Prostate gland (tissue), 2 donors: ENCODE data around the gene FGF1. TPM values are rescaled to one million over a fixed set of nuclear protein-coding genes. Genes with fewer than 3 reads are reported as not detected.
"Not testable (repeated sequence)": the region's sequence is repeated elsewhere in the genome, so short reads cannot be mapped to it uniquely, and the experiment has no call there.

ENCODE experiments used
- DNase-seq: peaks from one replicate; pipeline ENCODE4 v3.0.0-alpha.2; 2019; ENCODE audit warnings: low spot score
- H3K27ac ChIP-seq, 2 donors: fragments of 200-600 bp; sonication (generic); 2 replicates each; pipeline ENCODE4 v1.5.1; 2017 to 2019
- H3K27me3 ChIP-seq: fragments of 200-600 bp; sonication (generic); replicated peaks from 2 replicates; pipeline ENCODE4 v1.5.1; 2019; ENCODE audit not compliant: insufficient read depth
- H3K36me3 ChIP-seq, 2 donors: fragments of 200-600 bp; sonication (generic); 1 replicate in 1 of 2; 2 replicates in 1 of 2; pipeline versions ENCODE4 v1.5.1 to v1.8.1; 2017 to 2019
- H3K4me1 ChIP-seq: fragments of 200-600 bp; sonication (generic); replicated peaks from 2 replicates; pipeline ENCODE4 v1.5.1; 2019
- H3K4me3 ChIP-seq, 2 donors: fragments of 200-600 bp; sonication (generic); 2 replicates each; pipeline ENCODE4 v1.5.1; 2017 to 2019
- H3K9me3 ChIP-seq: fragments of 200-600 bp; sonication (generic); 2 replicates; pipeline ENCODE4 v1.5.1; 2017
- CTCF ChIP-seq, 4 experiments: fragments of 200-600 bp in 2 of 4; fragments of 450-650 bp in 2 of 4; sonication (generic) in 2 of 4; IDR thresholded peaks; 1 replicate in 3 of 4; 2 replicates in 1 of 4; pipeline ENCODE4 v1.5.1; 2016 to 2019; ENCODE audit warnings: antibody characterized with exemption in 4 of 4, mild to moderate bottlenecking in 2 of 4, moderate library complexity in 2 of 4
- POLR2A ChIP-seq: fragments of 450-650 bp; IDR thresholded peaks from one replicate; pipeline ENCODE4 v1.6.1; 2016; ENCODE audit warnings: antibody characterized with exemption, mild to moderate bottlenecking
- POLR2AphosphoS5 ChIP-seq: sonication (generic); formaldehyde crosslinking; IDR thresholded peaks from one replicate; pipeline ENCODE4 v1.6.1; 2017; ENCODE audit warnings: antibody characterized with exemption
- WGBS: methylation state at CpG from one replicate; pipeline ENCODE4 v1.1.5; 2018; 5-methylcytosine and 5-hydroxymethylcytosine counted together
- intact Hi-C: fragments of 100-400 bp; cut with DNase I; formaldehyde crosslinking; loops from one replicate; pipeline ENCODE4 v1.14.2; 2022
- total RNA-seq, 2 donors: library from RNA; depleted of rRNA; stranded (reverse); fragments of >200 nt; gene quantifications; one replicate each; pipeline ENCODE4 v1.1.0, GENCODE V29; 2016

The FGF1 gene
- total RNA-seq, 2 donors from 2014 or later = 2.0 to 9.4 TPM

- intact Hi-C loops = no loop called here
- Histone ChIP-seq H3K9me3 (no peaks in the 10 kb centered on the region), H3K27ac (no peak overlapping the region), H3K27me3 (no peaks in the 10 kb centered on the region), H3K4me3 (no peak overlapping the region), H3K4me1 (no peaks in the 10 kb centered on the region), H3K36me3 (no peaks in the 10 kb centered on the region)
- 95% methylated on average over 10 of the region's 10 CpGs for WGBS
- TF ChIP-seq POLR2AphosphoS5 = no peak
- TF ChIP-seq POLR2A = no peak
- TF ChIP-seq CTCF (IDR thresholded peaks at IDR 0.05) = no peak
- no peak for DNase-seq
These were observed 33.3 kb downstream of the FGF1 start for GRCh38 chr5:142652563-142652962.

GRCh38 chr5:142650881-142651280 is 35.0 kb downstream of the FGF1 start:
- DNase-seq = no peak
- H3K36me3 ChIP-seq = no peaks in the 10 kb centered on the region
- no peaks in the 10 kb centered on the region for H3K4me1 ChIP-seq
- H3K27ac ChIP-seq = no peak overlapping the region
- no peak overlapping the region for H3K4me3 ChIP-seq
- no peaks in the 10 kb centered on the region for H3K9me3 ChIP-seq
- WGBS = 72% methylated on average over 8 of the region's 8 CpGs
- TF ChIP-seq POLR2AphosphoS5 = no peak
- no peak for TF ChIP-seq POLR2A
- TF ChIP-seq CTCF (IDR thresholded peaks at IDR 0.05) = no peak
- intact Hi-C loops = no loop called here
- H3K27me3 ChIP-seq = no peaks in the 10 kb centered on the region

GRCh38 chr5:142650060-142650459 is 35.8 kb downstream of the FGF1 start:
- no peak overlapping the region for H3K4me3 ChIP-seq
- no peaks in the 10 kb centered on the region for H3K4me1 ChIP-seq
- H3K27ac ChIP-seq = no peak overlapping the region
- no peak for DNase-seq
- no peaks in the 10 kb centered on the region for H3K9me3 ChIP-seq
- intact Hi-C loops = no loop called here
- no peaks in the 10 kb centered on the region for H3K36me3 ChIP-seq
- TF ChIP-seq POLR2AphosphoS5 (no peak), POLR2A (no peak), CTCF (IDR thresholded peaks at IDR 0.05) (no peak)
- 88% methylated on average over 3 of the region's 3 CpGs for WGBS
- no peaks in the 10 kb centered on the region for H3K27me3 ChIP-seq

- WGBS = 92% methylated on average over 3 of the region's 3 CpGs
- H3K9me3 ChIP-seq, H3K36me3 ChIP-seq, DNase-seq, intact Hi-C loops, H3K27me3 ChIP-seq, H3K4me1 ChIP-seq, H3K27ac ChIP-seq, H3K4me3 ChIP-seq: not testable (repeated sequence)
These were observed 37.8 kb downstream of the FGF1 start for GRCh38 chr5:142648108-142648507.

GRCh38 chr5:142645456-142645855 is 40.4 kb downstream of the FGF1 start:
- Histone ChIP-seq H3K4me1 (no peaks in the 10 kb centered on the region), H3K9me3 (no peaks in the 10 kb centered on the region), H3K27ac (no peak overlapping the region), H3K27me3 (no peaks in the 10 kb centered on the region), H3K4me3 (no peak overlapping the region), H3K36me3 (no peaks in the 10 kb centered on the region)
- TF ChIP-seq POLR2AphosphoS5 (no peak), POLR2A (no peak), CTCF (IDR thresholded peaks at IDR 0.05) (no peak)
- intact Hi-C loops = no loop called here
- WGBS = 63% methylated on average over 1 of the region's 1 CpG
- DNase-seq = no peak
